Ovary (tissue), 9 donors: ENCODE measurements around the gene KCNK5. TPM values are rescaled to one million over a fixed set of nuclear protein-coding genes. Genes with fewer than 3 reads are reported as not detected.

ENCODE experiments used
- DNase-seq, 5 donors: peaks; one replicate each; pipeline ENCODE4 v3.0.0-alpha.2; 2019 to 2020
- H3K27ac ChIP-seq, 2 donors: fragments of 200-600 bp; one replicate each; pipeline versions ENCODE4 v1.5.1 to v1.8.0; 2019 to 2022
- H3K27me3 ChIP-seq: fragments of 200-600 bp; one replicate; pipeline ENCODE4 v1.8.0; 2022
- H3K36me3 ChIP-seq: fragments of 200-600 bp; sonication (generic); one replicate; pipeline ENCODE4 v1.5.1; 2019
- H3K4me1 ChIP-seq: one replicate; pipeline ENCODE4 v1.8.1; 2013; ENCODE audit warnings: mild to moderate bottlenecking, moderate library complexity; ENCODE audit not compliant: insufficient read depth
- H3K4me3 ChIP-seq: fragments of 200-600 bp; sonication (generic); one replicate; pipeline ENCODE4 v1.5.1; 2017
- H3K9me3 ChIP-seq, 2 donors: fragments of 200-600 bp in 1 of 2; sonication (generic) in 1 of 2; one replicate each; pipeline versions ENCODE4 v1.5.1 to v1.8.1; 2013 to 2019; ENCODE audit warnings: mild to moderate bottlenecking in 1 of 2, moderate library complexity in 1 of 2
- CTCF ChIP-seq, 3 donors: fragments of 450-650 bp in 2 of 3; fragments of 200-600 bp in 1 of 3; IDR thresholded peaks; one replicate each; pipeline versions ENCODE4 v1.5.1 to v1.8.0; 2016 to 2022; ENCODE audit warnings: antibody characterized with exemption in 3 of 3, mild to moderate bottlenecking in 1 of 3
- EP300 ChIP-seq: sonication (generic); formaldehyde crosslinking; IDR thresholded peaks from one replicate; pipeline ENCODE4 v1.6.1; 2017; ENCODE audit warnings: antibody characterized with exemption
- POLR2A ChIP-seq: fragments of 450-650 bp; IDR thresholded peaks from one replicate; pipeline ENCODE4 v1.6.1; 2017; ENCODE audit warnings: antibody characterized with exemption, mild to moderate bottlenecking, moderate library complexity
- WGBS, 3 donors: extraction: QIAGEN DNeasy Blood & Tissue Kit in 1 of 3; methylation state at CpG; one replicate each; pipeline versions ENCODE4 v1.1.5 to v1.1.7; 2013 to 2017; 5-methylcytosine and 5-hydroxymethylcytosine counted together
- intact Hi-C, 4 donors: fragments of 100-400 bp; cut with DNase I; formaldehyde crosslinking; loops; one replicate each; pipeline versions ENCODE4 v1.11.0 to v1.15.1; 2022 to 2023
- polyA plus RNA-seq, 2 donors: library from polyadenylated mRNA; stranded (reverse); fragments of 200-250 nt in 1 of 2; fragments of 350-450 nt in 1 of 2; fragmentation: Illumina TruSeq in 1 of 2; extraction: RNeasy Lipid Tissue Mini Kit (QIAGEN cat#74804) in 1 of 2; gene quantifications; one replicate each; pipeline ENCODE4 v1.2.3, GENCODE V29; 2013 to 2014
- total RNA-seq, 7 donors: library from RNA; depleted of rRNA in 2 of 7; stranded (reverse); fragments of >200 nt in 2 of 7; fragmentation: NEBNext Ultra II Directional in 3 of 7; extraction: Animal tissue kit (Norgen Biotek cat#: 25700) in 3 of 7; gene quantifications; one replicate each; pipeline versions ENCODE4 v1.1.0 to v1.2.4, GENCODE V29; 2016 to 2023
- donor health status: DM: no; HTN: no; CAD: no; lungs with moderate emphysema.
- donor health status: DM: no; HTN: no; CAD: no.
- donor health status: Bipolar disorder and iron deficiency.
- donor health status: DM: yes; HTN: yes; CAD: no.
- donor health status: DM: no; HTN: no; CAD: no.
- donor health status: DM: yes; HTN: yes; CAD: no.

KCNK5 gene
- total and polyA plus RNA-seq, 9 donors, result 1.9 to 15.2 (median 7.9) TPM

- no peak overlapping the region for H3K27ac ChIP-seq
- H3K4me3 ChIP-seq, result no peak overlapping the region
- TF ChIP-seq CTCF (IDR thresholded peaks at IDR 0.05) (no peak), EP300 (no peak), POLR2A (no peak)
- H3K36me3 ChIP-seq, result peaks cover 1% of the 10 kb centered on the region
- no peaks in the 10 kb centered on the region for H3K9me3 ChIP-seq
- no peaks in the 10 kb centered on the region for H3K27me3 ChIP-seq
- H3K4me1 ChIP-seq, result no peaks in the 10 kb centered on the region
- intact Hi-C loops, result no loop called here
- 84 to 88% (median 86%) methylated on average over 8 of the region's 8 CpGs for WGBS, 3 donors
- DNase-seq, result no peak
Observed at GRCh38 chr6:39189131-39189530, 40.1 kb downstream of the KCNK5 start.

DNA sequence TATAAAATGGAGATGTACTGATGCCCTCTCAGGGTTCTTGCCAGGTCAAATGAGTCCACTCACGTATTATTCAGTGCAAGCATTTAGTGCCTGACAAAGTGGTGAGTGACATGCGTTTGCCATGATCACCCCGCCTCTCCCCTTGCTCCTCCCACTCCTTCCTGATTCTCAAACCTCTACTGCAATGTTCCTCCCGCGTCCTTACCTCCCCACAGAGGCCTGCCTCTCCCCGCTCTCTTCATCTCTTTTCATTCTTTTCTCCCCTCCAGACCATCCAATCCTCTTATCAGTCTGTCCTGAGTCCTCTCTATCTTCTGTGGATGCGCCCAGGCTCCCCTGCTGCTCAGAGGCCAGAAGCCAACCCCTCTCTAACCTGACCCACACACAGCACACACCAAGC lies 40.7 kb downstream of the KCNK5 start:
- Histone ChIP-seq H3K4me1 (no peaks in the 10 kb centered on the region), H3K27ac (no peak overlapping the region), H3K27me3 (no peaks in the 10 kb centered on the region), H3K4me3 (no peak overlapping the region), H3K9me3 (no peaks in the 10 kb centered on the region), H3K36me3 (no peaks in the 10 kb centered on the region)
- intact Hi-C loops, result no loop called here
- 75 to 86% (median 85%) methylated on average over 7 of the region's 7 CpGs for WGBS, 3 donors
- DNase-seq, result no peak
- no peak for TF ChIP-seq EP300
- TF ChIP-seq CTCF (IDR thresholded peaks at IDR 0.05), result no peak
- no peak for TF ChIP-seq POLR2A

- intact Hi-C loops, result no loop called here
- Histone ChIP-seq H3K27ac (no peak overlapping the region), H3K36me3 (no peaks in the 10 kb centered on the region), H3K27me3 (no peaks in the 10 kb centered on the region), H3K4me3 (no peak overlapping the region), H3K9me3 (no peaks in the 10 kb centered on the region), H3K4me1 (no peaks in the 10 kb centered on the region)
- TF ChIP-seq EP300, result no peak
- TF ChIP-seq CTCF (IDR thresholded peaks at IDR 0.05), result no peak
- no peak for TF ChIP-seq POLR2A
- WGBS, 3 donors, result 83 to 87% (median 86%) methylated on average over 4 of the region's 4 CpGs
- no peak for DNase-seq
Observed at GRCh38 chr6:39188098-39188450, 41.2 kb downstream of the KCNK5 start.

DNA sequence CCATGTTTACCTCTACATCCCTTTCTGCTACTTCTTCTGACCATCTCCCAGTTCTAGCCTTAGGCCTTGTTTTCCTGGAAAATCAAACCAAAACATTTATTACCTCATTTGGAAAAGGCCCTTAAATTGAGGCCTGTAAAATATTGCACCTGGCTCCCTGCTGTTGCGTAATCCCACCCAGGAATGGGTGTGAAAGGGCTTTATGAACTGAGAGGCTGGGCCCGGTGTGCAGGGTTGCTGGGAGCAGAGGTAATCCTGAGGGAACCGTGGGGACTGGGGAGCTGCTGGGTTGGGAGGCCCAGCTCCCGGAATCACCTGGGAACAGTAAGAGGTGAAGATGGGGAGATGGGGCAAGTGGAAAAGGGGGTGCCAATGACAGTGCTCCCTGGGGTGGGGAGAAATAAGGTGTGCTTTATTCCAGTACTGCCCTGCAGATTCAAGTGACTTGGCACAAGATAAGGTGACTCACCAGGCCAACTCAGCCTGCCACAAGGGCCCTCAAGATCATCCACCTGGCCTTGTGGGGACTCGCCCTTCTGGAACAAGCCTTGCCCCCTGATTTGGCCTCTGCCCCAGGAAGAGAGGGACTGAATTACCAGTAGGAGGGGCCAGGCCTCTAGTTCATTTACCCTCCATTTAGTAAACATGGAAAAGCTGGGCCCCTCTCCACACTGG lies 44.2 kb downstream of the KCNK5 start:
- no peak overlapping the region for H3K4me3 ChIP-seq
- TF ChIP-seq CTCF (IDR thresholded peaks at IDR 0.05) (no peak), EP300 (no peak), POLR2A (no peak)
- H3K27me3 ChIP-seq, result no peaks in the 10 kb centered on the region
- H3K27ac ChIP-seq, result no peak overlapping the region
- no peaks in the 10 kb centered on the region for H3K4me1 ChIP-seq
- DNase-seq, result no peak
- 84 to 91% (median 87%) methylated on average over 5 of the region's 5 CpGs for WGBS, 3 donors
- intact Hi-C loops, result no loop called here
- no peaks in the 10 kb centered on the region for H3K36me3 ChIP-seq
- H3K9me3 ChIP-seq, result no peaks in the 10 kb centered on the region
